Thyroid gland (tissue), 4 donors: ENCODE results near the gene EML2.

Experiments used
- CTCF ChIP-seq, 6 experiments: fragments of 200-600 bp in 3 of 6; fragments of 450-650 bp in 3 of 6; sonication (generic) in 3 of 6; IDR thresholded peaks; one replicate each; pipeline ENCODE4 v1.5.1; 2016 to 2019; ENCODE audit warnings: antibody characterized with exemption in 6 of 6, mild to moderate bottlenecking in 2 of 6, inconsistent platforms in 1 of 6, moderate library complexity in 1 of 6
- POLR2A ChIP-seq, 2 donors: fragments of 450-650 bp; IDR thresholded peaks; one replicate each; pipeline ENCODE4 v1.6.1; 2017; ENCODE audit warnings: antibody characterized with exemption in 2 of 2, mild to moderate bottlenecking in 2 of 2, moderate library complexity in 1 of 2

- TF ChIP-seq CTCF (IDR thresholded peaks at IDR 0.05), result no peak
- TF ChIP-seq POLR2A (IDR thresholded peaks at IDR 0.05), result no peak
These were observed 25.4 kb upstream of the EML2 start for GRCh38 chr19:45664575-45664974.
